GM13977 (cell line): ENCODE data around the gene LYPD6.

Experiments
- DNase-seq: peaks from one replicate; pipeline ENCODE4 v3.0.0; 2012; ENCODE audit warnings: low spot score
- CTCF ChIP-seq: IDR thresholded peaks from 2 replicates; pipeline ENCODE4 v1.5.1; 2012; ENCODE audit warnings: mild to moderate bottlenecking, control low read depth; ENCODE audit not compliant: insufficient read depth; ENCODE audit errors: extremely low read depth, missing control alignments
- in situ Hi-C: fragments of 300-500 bp; cut with MboI; formaldehyde crosslinking; loops from one replicate; pipeline ENCODE4 v1.12.0; 2022; ENCODE audit warnings: low sequenced_read_pairs, low pct_unique_long_range_greater_than_20kb, mixed read lengths, inconsistent platforms; ENCODE audit not compliant: unreplicated experiment

LYPD6 gene

GRCh38 chr2:149370061-149370775, 39.8 kb downstream of the LYPD6 start:
- in situ Hi-C loops, result no loop called here
- DNase-seq, result no peak
- TF ChIP-seq CTCF, result no peak

- in situ Hi-C loops, result no loop called here
- DNase-seq, result no peak
- no peak for TF ChIP-seq CTCF
These were observed 41.1 kb downstream of the LYPD6 start for GRCh38 chr2:149371476-149371875.

GRCh38 chr2:149375801-149376361, 45.5 kb downstream of the LYPD6 start:
- in situ Hi-C loops, result no loop called here
- no peak for TF ChIP-seq CTCF
- DNase-seq, result no peak

- DNase-seq, result no peak
- in situ Hi-C loops, result no loop called here
- no peak for TF ChIP-seq CTCF
These were observed 49.8 kb downstream of the LYPD6 start for GRCh38 chr2:149380205-149380604.

- in situ Hi-C loops, result no loop called here
- TF ChIP-seq CTCF, result no peak
These were observed 53.0 kb downstream of the LYPD6 start for GRCh38 chr2:149383340-149383739.

GRCh38 chr2:149385350-149385749, 55.0 kb downstream of the LYPD6 start:
- in situ Hi-C loops, result no loop called here
- TF ChIP-seq CTCF, result no peak
- no peak for DNase-seq

More at GRCh38 chr2:149383340-149383739, 53.0 kb downstream of the LYPD6 start:
- no peak for DNase-seq
